Nephron progenitor cell (in vitro differentiated cells): ENCODE data around the gene PTPRD.

Source experiments
- DNase-seq: peaks from one replicate; pipeline ENCODE4 v3.0.0; 2021
- H3K27ac Mint-ChIP-seq: 2 replicates; pipeline ENCODE4 v1.8.0; 2021; ENCODE audit warnings: mild to moderate bottlenecking, moderate library complexity, mixed read lengths
- H3K27me3 Mint-ChIP-seq: 2 replicates; pipeline ENCODE4 v1.8.0; 2021; ENCODE audit warnings: mild to moderate bottlenecking, low read depth, mixed read lengths; ENCODE audit not compliant: poor library complexity
- H3K36me3 Mint-ChIP-seq: 2 replicates; pipeline ENCODE4 v1.8.0; 2021; ENCODE audit warnings: low read depth, mixed read lengths
- H3K4me1 Mint-ChIP-seq: 2 replicates; pipeline ENCODE4 v1.8.0; 2021; ENCODE audit warnings: mixed read lengths
- H3K4me3 Mint-ChIP-seq: 2 replicates; pipeline ENCODE4 v1.8.0; 2021; ENCODE audit warnings: mild to moderate bottlenecking, moderate library complexity, mixed read lengths
- H3K9me3 Mint-ChIP-seq: 2 replicates; pipeline ENCODE4 v1.8.0; 2021; ENCODE audit warnings: mild to moderate bottlenecking, moderate library complexity, mixed read lengths
- CTCF ChIP-seq: fragments of 200-600 bp; sonication (generic); IDR thresholded peaks from 2 replicates; pipeline ENCODE4 v1.5.0; 2021; ENCODE audit warnings: antibody characterized with exemption

PTPRD gene

GRCh38 chr9:9921805-9922204 is 691.0 kb downstream of the PTPRD start:
- Mint-ChIP-seq H3K9me3 (no peaks in the 10 kb centered on the region), H3K4me3 (no peak overlapping the region), H3K36me3 (no peaks in the 10 kb centered on the region), H3K4me1 (no peaks in the 10 kb centered on the region), H3K27ac (no peak overlapping the region), H3K27me3 (peaks cover 5% of the 10 kb centered on the region)
- no peak for DNase-seq
- TF ChIP-seq CTCF: no peak

GRCh38 chr9:9920425-9921060 is 692.3 kb downstream of the PTPRD start:
- H3K4me3 Mint-ChIP-seq: no peak overlapping the region
- peaks cover 5% of the 10 kb centered on the region for H3K27me3 Mint-ChIP-seq
- H3K36me3 Mint-ChIP-seq: no peaks in the 10 kb centered on the region
- DNase-seq: no peak
- no peaks in the 10 kb centered on the region for H3K4me1 Mint-ChIP-seq
- peak; percentile 35 for TF ChIP-seq CTCF
- no peak overlapping the region for H3K27ac Mint-ChIP-seq
- H3K9me3 Mint-ChIP-seq: peaks cover 7% of the 10 kb centered on the region

GRCh38 chr9:9919174-9919775 is 693.5 kb downstream of the PTPRD start:
- no peak overlapping the region for H3K27ac Mint-ChIP-seq
- no peak for DNase-seq
- H3K4me1 Mint-ChIP-seq: no peaks in the 10 kb centered on the region
- no peak for TF ChIP-seq CTCF
- H3K36me3 Mint-ChIP-seq: no peaks in the 10 kb centered on the region
- peaks cover 15% of the 10 kb centered on the region for H3K9me3 Mint-ChIP-seq
- H3K27me3 Mint-ChIP-seq: peaks cover 5% of the 10 kb centered on the region
- no peak overlapping the region for H3K4me3 Mint-ChIP-seq

- Mint-ChIP-seq H3K27ac (no peak overlapping the region), H3K36me3 (no peaks in the 10 kb centered on the region), H3K27me3 (no peaks in the 10 kb centered on the region), H3K4me1 (no peaks in the 10 kb centered on the region), H3K9me3 (peaks cover 15% of the 10 kb centered on the region), H3K4me3 (no peak overlapping the region)
- no peak for TF ChIP-seq CTCF
- no peak for DNase-seq
These were observed 695.4 kb downstream of the PTPRD start for GRCh38 chr9:9917400-9917799.

GRCh38 chr9:9914174-9914573 is 698.6 kb downstream of the PTPRD start:
- H3K4me1 Mint-ChIP-seq: no peaks in the 10 kb centered on the region
- H3K27me3 Mint-ChIP-seq: no peaks in the 10 kb centered on the region
- H3K9me3 Mint-ChIP-seq: peaks cover 15% of the 10 kb centered on the region
- no peak for TF ChIP-seq CTCF
- no peaks in the 10 kb centered on the region for H3K36me3 Mint-ChIP-seq
- H3K4me3 Mint-ChIP-seq: no peak overlapping the region
- DNase-seq: no peak
- H3K27ac Mint-ChIP-seq: no peak overlapping the region

- Mint-ChIP-seq H3K4me3 (no peak overlapping the region), H3K27ac (no peak overlapping the region), H3K36me3 (no peaks in the 10 kb centered on the region), H3K27me3 (no peaks in the 10 kb centered on the region), H3K4me1 (no peaks in the 10 kb centered on the region), H3K9me3 (peaks cover 15% of the 10 kb centered on the region)
- no peak for DNase-seq
- no peak for TF ChIP-seq CTCF
These were observed 699.4 kb downstream of the PTPRD start for GRCh38 chr9:9913276-9913832.
